GM10248 (cell line): Measurements from ENCODE around the gene MACROH2A1.

Experiments
- CTCF ChIA-PET: fragments of 300-600 bp; sonication (Branson Sonifier 250); formaldehyde crosslinking; extraction: SDS; loops from one replicate; lab custom pipeline; 2021; ENCODE audit warnings: antibody characterized with exemption; lab: Yijun Ruan, JAX
- POLR2A ChIA-PET: fragments of 350-650 bp; sonication (Branson Sonifier 250); formaldehyde crosslinking; extraction: SDS; loops from one replicate; lab custom pipeline; 2020; ENCODE audit warnings: antibody characterized with exemption; lab: Yijun Ruan, JAX
- DNase-seq: peaks from one replicate; pipeline ENCODE4 v3.0.0; 2012; ENCODE audit errors: extremely low spot score
- CTCF ChIP-seq: IDR thresholded peaks from 2 replicates; pipeline ENCODE4 v1.5.1; 2012; ENCODE audit warnings: mild to moderate bottlenecking, low read depth; ENCODE audit errors: extremely low read depth, missing control alignments, control extremely low read depth

The MACROH2A1 gene

GRCh38 chr5:135312255-135312935 is 86.6 kb downstream of the MACROH2A1 start:
- TF ChIP-seq CTCF: no peak
- no peak for DNase-seq
- ChIA-PET POLR2A (no interaction called here), CTCF (no interaction called here)

- DNase-seq: no peak
- POLR2A ChIA-PET: no interaction called here
- no peak for TF ChIP-seq CTCF
- CTCF ChIA-PET: interaction anchor here (1.7 kb wide), 1 partner anchor 10 kb away, joined by 5 read pairs; no protein-coding TSS in a partner anchor
Observed at GRCh38 chr5:135310328-135310989, 88.6 kb downstream of the MACROH2A1 start.

- POLR2A ChIA-PET: no interaction called here
- no peak for TF ChIP-seq CTCF
- CTCF ChIA-PET: interaction anchor here (1.7 kb wide), 1 partner anchor 11 kb away, joined by 5 read pairs; no protein-coding TSS in a partner anchor
Observed at GRCh38 chr5:135309391-135310327, 89.4 kb downstream of the MACROH2A1 start.

GRCh38 chr5:135308752-135309151 is 90.3 kb downstream of the MACROH2A1 start:
- CTCF ChIA-PET: interaction anchor here (1.7 kb wide), 1 partner anchor 12 kb away, joined by 5 read pairs; no protein-coding TSS in a partner anchor
- POLR2A ChIA-PET: no interaction called here
- no peak for DNase-seq
- no peak for TF ChIP-seq CTCF

More at GRCh38 chr5:135309391-135310327, 89.4 kb downstream of the MACROH2A1 start:
- no peak for DNase-seq

GRCh38 chr5:135308245-135308644 is 90.8 kb downstream of the MACROH2A1 start:
- ChIA-PET CTCF (no interaction called here), POLR2A (no interaction called here)
- DNase-seq: no peak
- no peak for TF ChIP-seq CTCF
